NCI-H524 treated with DMSO at 0.1 percent for 48 hours (cell line): ENCODE results near the gene CELF6.
"Not testable (repeated sequence)": the region's sequence is repeated elsewhere in the genome, so short reads cannot be mapped to it uniquely, and the experiment has no call there.

ENCODE experiments used
- DNase-seq: peaks from one replicate; lab custom pipeline; 2025; lab: John Stamatoyannopoulos, UW

CELF6 gene

GRCh38 chr15:72315706-72316370, 4.1 kb downstream of the CELF6 start:
- peak; percentile 72 for DNase-seq

DNA sequence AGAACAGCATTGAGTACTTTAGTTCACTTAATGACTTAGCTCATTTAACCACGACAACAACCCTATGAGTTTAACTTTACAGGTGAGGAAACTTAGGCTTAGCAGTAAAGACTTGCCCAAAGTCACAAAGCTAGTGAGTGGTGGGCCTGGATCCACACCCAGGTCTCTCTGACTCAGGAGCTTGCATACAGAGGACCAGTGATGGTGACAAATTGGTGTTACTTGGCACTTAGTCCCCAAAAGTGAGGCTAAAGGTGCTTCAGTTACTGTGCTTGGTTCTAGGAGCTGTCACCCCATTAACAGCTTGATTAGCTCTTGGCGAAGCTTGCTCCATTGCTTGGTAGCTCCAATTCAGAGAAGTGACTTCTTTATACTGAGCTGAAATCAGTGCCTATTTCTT, 6.1 kb downstream of the CELF6 start:
- no peak for DNase-seq

GRCh38 chr15:72313448-72313840, 6.5 kb downstream of the CELF6 start:
- DNase-seq: no peak

GRCh38 chr15:72312605-72313447, 7.1 kb downstream of the CELF6 start:
- peak; percentile 40 for DNase-seq

DNA sequence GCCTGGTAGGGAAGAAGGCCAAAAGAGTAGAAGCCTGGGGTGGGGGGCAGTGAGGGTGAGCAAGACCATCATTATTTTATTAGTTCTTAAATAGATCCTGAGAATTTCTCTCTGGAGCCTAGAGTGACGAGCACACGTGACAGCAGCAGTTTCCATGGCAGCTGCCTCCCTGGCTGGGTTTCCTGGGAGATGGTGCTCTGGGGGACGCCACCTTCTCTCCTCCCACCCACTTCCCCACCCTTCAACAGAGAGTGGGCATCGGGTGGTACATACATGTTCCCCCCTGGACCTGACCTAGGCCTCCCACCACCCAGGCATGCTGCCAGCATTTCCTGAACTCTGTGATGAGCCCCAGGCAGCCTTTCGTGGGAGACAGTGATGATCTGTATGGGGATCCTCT, 12.9 kb downstream of the CELF6 start:
- no peak for DNase-seq

- DNase-seq: peak; percentile 41
Observed at GRCh38 chr15:72306211-72306785, 13.7 kb downstream of the CELF6 start.

DNA sequence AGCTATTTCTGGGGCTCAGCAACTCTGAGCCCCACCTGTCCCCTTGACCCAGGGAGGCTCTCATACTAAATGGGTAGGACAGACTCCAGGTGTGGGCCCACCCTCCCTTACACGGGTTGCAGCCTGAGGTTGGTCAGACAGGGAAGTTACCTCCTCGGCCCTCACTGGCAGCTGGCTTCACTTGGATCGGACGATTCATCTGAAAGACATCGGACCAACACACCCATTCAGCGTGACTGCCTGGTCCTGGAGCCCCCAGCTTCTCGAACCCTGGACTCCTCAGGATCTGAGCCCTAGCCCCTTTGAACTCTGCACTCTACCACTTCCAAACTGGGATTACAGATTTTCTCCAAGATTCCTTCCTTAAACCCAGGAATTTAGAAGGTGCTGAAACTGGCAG, 15.4 kb downstream of the CELF6 start:
- no peak for DNase-seq

DNA sequence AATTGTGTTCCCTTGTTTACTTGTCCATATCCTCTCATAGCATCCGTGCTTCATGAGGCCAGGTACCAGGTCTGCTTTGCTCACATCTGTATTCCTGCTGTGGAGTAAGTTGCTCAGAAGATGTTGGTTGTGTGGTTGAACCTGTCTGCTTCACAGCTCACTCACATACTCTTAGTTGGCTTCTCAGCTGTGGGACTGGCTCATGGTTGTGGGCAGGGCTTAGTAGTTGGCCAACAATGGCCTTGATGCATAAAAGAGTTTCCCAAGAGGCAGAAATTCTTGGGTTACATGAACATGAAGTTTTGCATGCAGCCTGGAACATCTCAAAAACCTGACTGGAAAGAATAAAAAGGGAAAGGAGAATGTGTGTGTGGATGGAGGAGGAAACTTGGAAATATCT, 17.0 kb downstream of the CELF6 start:
- DNase-seq: no peak

- no peak for DNase-seq
Observed at GRCh38 chr15:72289597-72290325, 30.2 kb downstream of the CELF6 start.

DNA sequence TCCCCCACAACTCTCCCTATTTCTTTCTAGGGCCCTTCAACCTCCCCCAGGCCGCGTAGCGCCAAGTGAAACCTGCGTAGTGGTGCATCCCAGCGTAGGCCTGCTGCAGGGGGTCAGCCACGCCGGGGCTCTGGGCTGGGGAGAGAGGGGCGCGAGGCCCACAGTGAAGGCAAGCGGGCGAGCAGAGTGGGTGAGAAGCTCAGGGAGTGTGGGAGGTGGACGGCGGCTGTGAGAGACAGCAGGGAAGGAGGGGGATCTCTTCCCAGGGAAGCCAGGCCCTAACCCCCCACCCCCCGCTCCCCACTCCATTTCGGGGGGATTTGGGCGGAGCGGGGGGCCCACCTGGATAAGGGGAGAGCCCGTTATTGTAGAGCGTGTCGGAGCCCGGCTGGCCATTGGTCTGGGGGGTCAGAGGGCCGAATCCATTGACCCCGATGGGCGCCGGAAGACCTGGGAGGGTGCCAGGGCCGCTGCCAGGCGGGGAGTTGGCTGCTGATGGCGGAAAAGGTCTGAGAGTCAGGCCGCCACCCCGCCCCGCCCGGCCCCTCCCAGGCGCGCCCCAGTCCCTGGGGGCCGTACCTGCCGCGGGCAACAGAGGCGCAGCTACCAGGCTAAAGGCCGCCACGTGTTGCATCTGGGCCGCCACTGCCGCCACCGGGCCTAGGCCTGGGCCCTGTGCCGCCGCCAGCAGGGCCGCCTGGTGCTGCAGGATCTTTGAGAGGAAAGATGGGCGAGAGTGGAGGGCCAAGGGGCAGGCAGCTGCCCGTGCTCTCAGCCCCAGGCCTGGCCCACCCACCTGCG, 31.0 kb downstream of the CELF6 start:
- no peak for DNase-seq

- no peak for DNase-seq
Observed at GRCh38 chr15:72285927-72286516, 33.9 kb downstream of the CELF6 start.

DNA sequence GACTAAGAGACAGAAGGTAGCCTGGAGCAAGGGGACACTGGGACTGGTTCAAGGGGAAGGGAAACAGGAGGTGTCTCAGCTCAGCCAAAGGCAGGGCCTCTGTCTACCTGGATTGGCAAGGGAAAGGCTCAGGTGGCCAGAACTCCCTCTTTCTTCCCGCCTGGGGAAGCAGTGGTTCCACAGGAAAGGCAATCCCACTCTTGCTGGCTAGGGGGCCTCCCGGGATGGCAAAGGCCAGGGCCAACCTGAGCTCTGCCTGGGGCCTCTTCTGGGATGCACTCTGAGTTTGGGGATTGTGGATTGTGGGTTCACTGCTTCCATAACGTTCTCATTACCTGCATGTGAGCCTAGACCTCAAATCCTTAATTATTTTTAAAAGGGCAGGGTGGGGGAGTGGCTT, 34.6 kb downstream of the CELF6 start:
- no peak for DNase-seq

DNA sequence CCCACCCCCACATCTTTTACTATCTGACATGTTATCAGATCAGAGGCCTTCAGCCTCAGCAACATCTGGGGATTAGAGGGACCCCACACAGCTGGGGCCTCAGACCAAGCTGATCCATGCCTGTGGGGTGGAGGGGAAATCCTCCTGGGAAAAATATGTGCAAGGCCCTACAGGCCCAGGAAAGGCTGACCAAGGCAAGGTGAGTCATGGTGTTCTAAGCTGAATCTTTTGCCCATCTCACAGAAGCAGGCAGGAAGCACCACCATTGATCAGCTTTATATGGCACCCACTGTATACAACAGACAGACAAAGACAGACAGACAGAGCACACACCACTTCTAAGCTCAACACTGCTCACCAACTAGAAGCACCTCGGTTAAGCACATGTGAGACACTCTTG, 35.2 kb downstream of the CELF6 start:
- DNase-seq: no peak

- no peak for DNase-seq
Observed at GRCh38 chr15:72281713-72282112, 38.2 kb downstream of the CELF6 start.

DNA sequence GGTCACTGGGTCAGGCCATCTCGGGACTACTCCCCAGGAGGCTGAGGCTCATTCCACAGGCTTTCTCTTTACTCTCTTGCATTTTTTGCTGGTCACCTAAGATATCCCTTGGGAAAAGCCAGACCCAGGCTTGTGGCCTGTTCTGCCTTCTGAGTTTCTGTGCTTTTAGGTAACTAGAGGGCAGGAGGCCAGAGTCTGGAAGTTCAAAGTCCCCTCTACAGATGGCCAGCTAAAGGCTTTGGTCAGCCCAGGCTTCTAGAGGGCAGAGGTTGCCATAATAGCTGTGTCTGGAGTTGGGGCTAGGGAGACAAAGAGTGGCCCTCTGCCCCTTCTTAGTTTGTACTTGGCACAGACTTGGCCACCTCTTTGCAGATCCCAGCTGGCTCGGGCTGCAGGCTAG, 39.2 kb downstream of the CELF6 start:
- no peak for DNase-seq

DNA sequence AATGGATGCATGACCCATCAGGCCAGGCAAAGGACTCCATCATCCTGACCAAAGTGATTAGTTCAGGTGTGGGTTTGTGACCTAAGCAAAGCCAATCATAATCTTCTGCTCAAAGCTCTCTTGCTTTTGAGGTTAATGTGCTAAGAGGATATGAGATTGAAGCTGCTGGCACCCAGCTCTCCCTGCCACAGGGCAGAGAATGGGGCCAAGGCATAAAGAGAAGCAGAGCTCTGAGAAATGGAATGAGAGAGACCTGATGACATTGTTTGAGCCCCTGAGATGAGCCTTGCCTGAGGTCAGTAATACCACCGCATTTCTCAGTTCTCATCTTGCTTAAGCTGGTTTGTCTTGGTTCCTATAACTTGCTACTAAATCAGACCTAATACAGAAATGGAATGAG, 41.2 kb downstream of the CELF6 start:
- no peak for DNase-seq

- DNase-seq: no peak
Observed at GRCh38 chr15:72276326-72276700, 43.6 kb downstream of the CELF6 start.

DNA sequence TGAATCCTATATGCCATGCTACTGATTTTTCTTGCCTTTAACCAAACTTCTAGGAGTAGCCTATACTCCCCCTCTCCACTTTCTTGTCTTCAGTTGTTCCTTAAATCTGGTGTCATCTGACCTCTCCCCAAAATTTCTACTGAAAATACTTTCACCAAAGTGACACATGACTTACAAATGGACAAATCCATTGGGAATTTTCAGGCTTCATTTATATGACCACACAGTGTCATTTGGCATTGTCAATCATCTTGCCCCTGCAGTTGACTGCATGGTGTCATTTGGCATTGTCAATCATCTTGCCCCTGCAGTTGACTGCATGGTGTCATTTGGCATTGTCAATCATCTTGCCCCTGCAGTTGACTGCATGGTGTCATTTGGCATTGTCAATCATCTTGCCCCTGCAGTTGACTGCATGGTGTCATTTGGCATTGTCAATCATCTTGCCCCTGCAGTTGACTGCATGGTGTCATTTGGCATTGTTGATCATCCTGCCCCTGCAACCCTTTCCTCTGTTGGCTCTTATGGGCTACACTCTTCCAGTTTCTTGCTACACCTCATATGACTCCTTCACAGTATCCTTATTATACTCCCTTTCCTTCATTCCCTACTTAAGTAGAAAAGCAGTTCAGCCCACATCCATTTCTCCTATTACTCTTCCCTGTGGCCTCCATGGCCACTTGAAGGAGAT, 44.2 kb downstream of the CELF6 start:
- DNase-seq: not testable (repeated sequence)

DNA sequence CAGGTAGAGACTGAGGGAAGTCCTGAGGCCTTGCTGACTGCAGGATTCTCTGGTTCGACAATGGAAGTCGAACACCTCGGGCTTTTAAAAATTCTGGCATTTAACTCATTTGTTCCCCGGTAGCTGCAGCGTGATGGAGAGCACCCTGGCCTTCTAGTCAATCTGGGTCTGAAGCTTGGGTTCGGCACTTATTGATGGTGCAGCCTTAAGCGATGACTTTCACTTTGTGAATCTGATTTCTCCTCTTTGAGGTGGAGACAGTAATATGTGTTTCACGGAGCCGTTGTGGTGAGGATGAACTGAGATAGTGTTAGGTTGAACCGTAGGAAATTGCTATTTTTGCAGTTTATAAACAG, 47.0 kb downstream of the CELF6 start:
- DNase-seq: no peak

DNA sequence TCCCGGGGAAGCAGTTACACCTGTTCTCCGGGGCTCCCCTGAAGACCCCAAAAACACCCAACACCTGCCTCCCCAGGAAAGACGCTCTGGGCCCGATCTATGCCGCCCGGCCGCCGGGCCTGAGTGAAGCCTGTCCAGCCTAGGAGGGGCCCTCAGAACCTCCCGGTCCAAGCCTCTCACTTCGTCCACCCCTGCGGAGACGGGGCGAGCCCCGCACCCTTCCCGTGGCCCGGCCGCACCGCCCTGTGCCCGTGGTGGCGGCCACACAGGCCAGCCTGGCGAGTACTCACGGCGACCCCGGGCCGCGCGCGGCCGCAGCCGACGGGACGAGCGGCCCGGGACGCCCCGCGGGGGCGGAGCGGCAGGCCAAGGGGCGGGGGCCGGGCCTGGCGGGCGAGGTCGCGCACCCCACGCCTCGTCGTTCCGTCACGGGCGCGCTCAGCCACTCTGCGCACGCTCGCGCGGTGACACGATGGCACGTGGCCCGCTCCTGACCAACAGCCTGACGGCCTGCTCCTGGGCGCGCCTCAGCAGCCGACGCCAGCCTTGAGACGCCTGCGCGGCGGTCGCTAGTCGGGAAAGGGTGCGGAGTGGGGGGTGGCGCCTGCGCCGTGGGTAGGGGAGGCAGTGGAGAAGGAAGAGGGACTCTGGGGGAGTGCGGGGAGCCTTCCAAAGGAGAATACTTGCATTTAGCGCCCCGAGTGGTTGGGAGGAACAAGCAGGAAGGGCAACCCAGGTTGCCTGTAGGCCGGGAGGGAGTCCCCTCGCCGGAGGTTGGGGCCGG, 47.6 kb downstream of the CELF6 start, which contains the start of gene PARP6:
Gene PARP6 (minus strand): TSS at position 342 of the 784 bp plus-strand sequence. CDS start 5,077 bp downstream, outside the sequence.
- DNase-seq: peak; percentile 79
